IPS DF 19.7 (cell line): ENCODE measurements around the gene WDR88.
"Not testable (repeated sequence)": the region's sequence is repeated elsewhere in the genome, so short reads cannot be mapped to it uniquely, and the experiment has no call there.

Experiments used
- DNase-seq: peaks from one replicate; pipeline ENCODE4 v3.0.0-alpha.2; 2013; ENCODE audit warnings: low read depth, low spot score

Gene WDR88

DNA sequence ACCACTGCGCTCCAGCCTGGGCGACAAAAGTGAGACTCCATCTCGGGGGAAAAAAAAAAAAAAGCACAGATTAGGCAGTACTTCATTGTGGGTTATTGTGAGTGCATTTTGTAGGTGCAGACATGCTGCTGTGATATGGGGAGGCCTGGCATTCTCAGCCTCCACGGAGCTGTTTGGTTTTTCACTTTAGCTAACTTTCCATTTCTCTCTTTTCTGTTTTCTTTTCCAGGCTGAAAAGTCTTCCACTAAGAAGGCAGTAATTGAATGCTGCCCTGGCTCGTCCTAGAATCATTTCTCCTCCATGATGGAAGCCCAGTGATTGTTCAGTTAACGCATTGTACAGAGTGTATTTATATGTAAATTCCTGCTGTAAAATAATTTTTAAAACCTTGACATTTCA, 2.0 kb upstream of the WDR88 start:
- DNase-seq: no peak

DNA sequence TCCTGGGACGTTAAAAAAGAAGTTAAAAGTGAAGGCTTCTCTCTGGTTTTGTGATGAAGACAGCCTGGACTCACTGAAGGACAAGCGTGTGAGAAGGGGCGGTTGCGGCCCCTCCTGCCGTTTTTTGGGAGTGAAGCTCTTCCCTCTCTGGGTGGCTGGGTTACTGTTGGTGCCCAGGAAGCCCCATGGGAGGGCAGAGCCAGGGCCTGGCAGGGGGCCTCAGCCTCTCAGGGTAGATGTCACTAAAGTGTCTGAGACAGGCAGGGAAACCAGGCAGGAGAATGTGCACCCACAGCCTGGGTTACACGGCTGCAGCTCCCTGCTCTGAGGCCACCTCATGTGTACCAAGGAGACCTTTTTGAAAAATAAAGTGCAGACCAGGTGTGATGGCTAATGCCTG, 1.5 kb upstream of the WDR88 start:
- DNase-seq: no peak

DNA sequence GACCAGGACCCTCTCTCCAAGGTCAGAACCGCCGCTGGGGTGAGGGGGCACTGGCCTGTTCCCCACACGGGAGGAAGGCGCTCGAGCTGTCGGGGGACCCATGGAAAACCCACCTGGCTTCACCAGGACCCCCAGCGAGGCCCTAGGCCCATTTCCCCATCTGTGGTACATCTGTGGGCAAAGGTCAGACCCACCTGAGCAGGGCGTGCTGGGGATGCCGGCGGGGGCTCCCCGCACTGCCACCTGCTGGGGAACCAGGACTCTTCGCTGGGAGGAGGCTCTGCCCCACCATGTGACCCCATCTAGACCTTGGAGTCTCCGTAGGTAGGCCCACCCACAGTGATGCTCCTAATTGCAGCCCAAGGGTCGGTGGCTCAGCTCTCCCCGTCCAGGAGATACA, 511 bp downstream of the WDR88 start:
- DNase-seq: no peak

GRCh38 chr19:33133438-33134031, 1.6 kb downstream of the WDR88 start:
- DNase-seq: no peak

GRCh38 chr19:33134571-33135041, 2.7 kb downstream of the WDR88 start:
- DNase-seq: no peak

- DNase-seq: no peak
These were observed 7.3 kb downstream of the WDR88 start for GRCh38 chr19:33139165-33139564.

DNA sequence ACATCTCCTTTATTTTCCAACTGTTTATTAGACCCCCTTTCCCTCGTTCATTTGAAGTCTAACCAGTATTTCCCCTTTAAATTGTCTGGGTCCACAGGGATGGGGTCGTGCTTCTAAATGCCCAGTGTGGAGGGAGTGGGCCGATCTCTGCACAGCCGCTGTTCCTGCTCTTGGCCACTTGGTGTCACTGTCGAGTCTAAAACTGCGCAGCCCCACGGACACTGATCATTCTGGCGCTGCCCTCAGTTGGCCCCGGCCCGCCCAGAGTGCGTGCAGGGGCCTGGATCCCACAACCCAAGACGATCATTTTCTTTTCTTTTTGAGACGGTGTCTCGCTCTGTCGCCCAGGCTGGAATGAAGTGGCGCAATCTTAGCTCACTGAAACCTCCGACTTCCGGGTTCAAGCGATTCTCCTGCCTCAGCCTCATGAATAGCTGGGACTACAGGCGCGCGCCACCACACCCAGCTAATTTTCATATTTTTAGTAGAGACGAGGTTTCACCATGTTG, 12.0 kb downstream of the WDR88 start:
- DNase-seq: no peak

DNA sequence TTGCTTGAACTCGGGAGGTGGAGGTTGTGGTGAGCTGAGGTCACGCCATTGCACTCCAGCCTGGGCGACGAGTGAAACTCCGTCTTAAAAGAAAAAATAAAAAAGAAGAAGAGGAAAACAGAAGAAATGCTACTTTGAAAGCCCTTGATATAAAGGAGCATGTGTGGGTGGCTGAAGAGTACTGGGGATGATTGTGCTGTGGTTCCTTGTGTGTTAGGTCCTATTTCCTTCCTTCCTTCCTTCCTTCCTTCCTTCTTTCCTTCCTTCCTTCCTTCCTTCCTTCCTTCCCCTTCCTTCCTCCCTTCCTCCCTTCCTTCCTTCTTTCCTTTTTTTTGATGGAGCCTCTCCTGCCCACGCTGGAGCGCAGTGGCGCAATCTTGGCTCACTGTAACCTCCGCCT, 14.3 kb downstream of the WDR88 start:
- no peak for DNase-seq

GRCh38 chr19:33147538-33147937, 15.6 kb downstream of the WDR88 start:
- DNase-seq: no peak

GRCh38 chr19:33150852-33151518, 19.1 kb downstream of the WDR88 start:
- no peak for DNase-seq

DNA sequence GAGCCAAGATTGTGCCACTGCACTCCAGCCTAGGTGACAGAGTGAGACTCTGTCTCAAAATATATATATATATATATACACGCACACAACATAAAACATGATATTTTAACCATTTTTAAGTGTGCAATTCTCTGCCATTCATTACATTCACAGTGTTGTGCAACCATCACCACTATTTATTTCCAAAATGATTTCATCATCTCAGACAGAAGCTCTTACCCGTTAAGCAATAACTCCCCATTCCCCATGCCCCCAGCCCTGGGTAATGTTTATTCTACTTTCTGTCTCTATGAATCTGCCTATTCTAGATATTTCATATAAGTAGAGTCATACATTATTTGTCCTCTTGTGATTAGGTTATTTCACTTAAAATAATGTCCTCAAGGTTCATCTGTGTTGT, 20.3 kb downstream of the WDR88 start:
- no peak for DNase-seq

DNA sequence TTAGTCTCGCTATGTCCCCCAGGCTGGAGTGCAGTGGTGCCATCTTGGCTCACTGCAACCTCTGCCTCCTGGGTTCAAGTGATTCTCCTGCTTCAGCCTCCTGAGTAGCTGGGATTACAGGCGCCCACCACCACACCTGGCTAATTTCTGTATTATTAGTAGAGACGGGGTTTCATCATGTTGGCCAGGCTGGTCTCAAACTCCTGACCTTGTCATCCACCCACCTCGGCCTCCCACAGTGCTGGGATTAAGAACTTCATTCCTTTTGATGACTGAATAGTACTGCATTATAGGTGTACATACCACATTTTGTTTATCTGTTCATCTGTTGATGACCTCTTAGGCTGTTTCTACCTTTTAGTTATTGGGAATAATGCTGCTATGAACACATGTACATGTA, 20.7 kb downstream of the WDR88 start:
- DNase-seq: not testable (repeated sequence)

GRCh38 chr19:33154313-33154712, 22.4 kb downstream of the WDR88 start:
- not testable (repeated sequence) for DNase-seq

- no peak for DNase-seq
These were observed 24.4 kb downstream of the WDR88 start for GRCh38 chr19:33156334-33156733.

DNA sequence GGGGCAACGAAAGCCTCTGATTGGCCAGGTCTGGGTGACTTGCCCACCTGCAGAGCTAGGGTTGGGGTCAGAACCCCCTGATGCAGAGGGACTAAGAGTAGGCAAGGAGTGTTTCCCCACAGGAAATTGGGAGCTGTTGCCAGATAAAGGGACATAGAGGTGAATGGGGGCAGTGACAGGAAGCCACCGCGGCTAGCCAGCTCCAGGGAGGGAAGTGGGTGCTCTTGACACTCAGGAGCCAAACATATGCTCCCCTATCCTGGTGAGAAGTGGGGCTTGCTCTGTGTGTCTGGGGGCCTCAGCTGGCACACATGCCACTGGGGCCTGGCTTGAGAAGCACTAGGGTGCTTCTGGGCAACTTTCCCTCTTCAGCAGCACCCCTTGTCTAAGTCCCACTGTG, 26.0 kb downstream of the WDR88 start:
- no peak for DNase-seq

DNA sequence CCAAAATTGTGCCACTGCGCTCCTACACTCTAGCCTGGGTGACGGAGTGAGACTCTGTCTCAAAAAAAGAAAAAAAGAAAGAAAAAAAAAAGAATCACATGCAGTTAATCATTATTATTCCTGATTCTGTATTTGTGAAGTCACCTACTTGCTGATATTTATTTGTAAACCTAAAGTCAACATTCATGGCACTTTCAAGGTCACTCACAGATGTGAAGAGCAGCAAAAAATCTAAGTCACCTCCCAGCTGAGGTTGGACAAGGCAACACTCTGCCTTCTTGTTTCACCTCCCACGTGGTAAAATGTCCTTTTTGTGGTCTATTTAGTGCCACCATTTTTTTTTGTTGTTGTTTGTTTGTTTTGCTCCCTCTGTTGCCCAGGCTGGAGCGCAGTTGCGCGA, 26.5 kb downstream of the WDR88 start:
- DNase-seq: no peak

GRCh38 chr19:33159149-33159548, 27.2 kb downstream of the WDR88 start:
- no peak for DNase-seq

DNA sequence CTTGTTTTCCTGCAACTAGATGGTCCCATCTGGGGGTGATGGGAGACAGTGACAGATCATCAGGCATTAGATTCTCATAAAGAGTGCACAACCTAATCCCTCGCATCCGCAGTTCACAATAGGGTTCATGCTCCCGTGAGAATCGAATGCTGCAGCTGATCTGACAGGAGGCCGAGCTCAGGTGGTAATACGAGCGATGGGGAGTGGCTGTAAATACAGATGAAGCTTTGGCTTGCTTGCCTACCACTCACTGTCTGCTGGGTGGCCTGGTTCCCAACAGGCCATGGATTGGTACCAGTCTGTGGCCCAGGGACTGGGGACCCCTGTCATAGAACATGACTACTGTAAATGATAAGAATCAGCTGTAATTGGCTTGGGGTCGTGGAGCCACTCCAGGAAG, 28.0 kb downstream of the WDR88 start:
- no peak for DNase-seq

- DNase-seq: no peak
These were observed 29.3 kb downstream of the WDR88 start for GRCh38 chr19:33161201-33161600.

- no peak for DNase-seq
These were observed 31.6 kb downstream of the WDR88 start for GRCh38 chr19:33163481-33163880.

GRCh38 chr19:33166037-33166436, 34.1 kb downstream of the WDR88 start:
- not testable (repeated sequence) for DNase-seq

- DNase-seq: no peak
These were observed 35.5 kb downstream of the WDR88 start for GRCh38 chr19:33167438-33167837.

GRCh38 chr19:33168528-33168927, 36.6 kb downstream of the WDR88 start:
- no peak for DNase-seq
